ENCODE data around the gene FOXM1.

The FOXM1 gene

DNA sequence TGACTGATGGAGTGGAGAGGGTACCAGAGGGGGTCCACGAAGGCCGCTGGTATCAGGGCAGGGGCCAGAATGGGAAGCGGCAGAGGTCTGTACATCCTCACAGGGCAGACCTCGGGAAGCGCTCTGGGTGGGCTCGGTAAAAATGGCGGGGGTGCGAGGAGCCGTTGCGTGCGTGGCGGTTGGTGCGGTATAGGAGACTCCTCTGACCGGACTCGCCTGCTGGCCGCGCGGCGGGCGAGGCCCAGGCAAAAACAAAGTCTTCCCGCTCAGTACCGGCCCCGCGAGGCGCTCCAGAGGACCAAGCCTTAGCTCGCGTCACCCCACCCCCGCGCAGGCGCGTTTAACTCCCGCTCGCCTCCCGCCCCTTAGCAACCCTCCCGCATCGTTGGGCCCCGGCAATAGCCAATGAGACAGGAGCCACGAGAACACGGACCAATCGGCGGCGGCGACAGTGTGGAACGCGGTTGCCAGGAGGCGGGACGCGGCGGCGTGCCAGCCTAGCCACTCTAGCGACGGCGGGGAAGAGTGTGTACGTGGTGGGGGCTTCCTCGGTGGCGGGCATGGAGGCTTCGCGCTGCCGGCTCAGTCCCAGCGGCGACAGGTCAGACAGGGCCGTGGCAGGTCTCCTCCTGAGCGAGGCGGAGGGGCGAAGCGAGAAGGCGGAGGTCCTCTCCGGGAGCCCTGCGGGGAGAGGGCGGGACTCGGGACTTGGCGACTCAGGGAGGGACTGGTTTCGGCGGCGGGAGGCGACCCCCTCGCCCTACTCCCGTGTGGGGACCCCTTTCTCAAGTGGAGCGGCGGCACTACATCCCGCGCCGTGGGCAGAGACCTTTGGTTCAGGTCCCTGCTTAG is 13.6 kb upstream of the FOXM1 start, which contains the start of gene TULP3:
Gene TULP3 (plus strand): TSS at position 504 of the 852 bp plus-strand sequence. CDS start 57 bp downstream, at position 561.
- Histone ChIP-seq H2BK5ac (ENCODE audit: low read depth, low read length, poor library complexity, severe bottlenecking) (peak within 1 kb of the TSS; percentile 48), H3K4me3 (ENCODE audit: insufficient read depth in 1 of 2, low read depth in 1 of 2, low read length in 2 of 2) (peak within 1 kb of the TSS; percentile 95 to 97), H3K36me3 (ENCODE audit: control insufficient read depth in 1 of 2, insufficient read depth in 2 of 2, low read depth in 1 of 2, low read length in 2 of 2) (peaks cover 0 to 28% of the 10 kb centered on the region in 2 experiments), H3K79me1 (replicated peaks; ENCODE audit: low read length, poor library complexity, severe bottlenecking) (peaks cover 12% of the 10 kb centered on the region), H3K18ac (ENCODE audit: low read depth in 1 of 2, low read length in 2 of 2) (peak within 1 kb of the TSS; percentile 93 to 94), H2BK15ac (ENCODE audit: low read depth, poor library complexity, severe bottlenecking) (peak within 1 kb of the TSS; percentile 86), H2BK120ac (ENCODE audit: low read depth, low read length) (peak within 1 kb of the TSS; percentile 80), H3K27ac (ENCODE audit: low read length, poor library complexity, severe bottlenecking) (peak within 1 kb of the TSS; percentile 51), H3K4me2 (ENCODE audit: low read length, poor library complexity, severe bottlenecking) (peak within 1 kb of the TSS; percentile 75), H3K9me3 (ENCODE audit: control insufficient read depth, low read length) (no peaks in the 10 kb centered on the region), H4K91ac (ENCODE audit: low read length) (peak within 1 kb of the TSS; percentile 82), H3K14ac (ENCODE audit: low read length in 2 of 2) (peak within 1 kb of the TSS in 1 of 2 experiments; percentile 72), H3K9ac (ENCODE audit: low read length) (peak within 1 kb of the TSS; percentile 99), H3K23ac (ENCODE audit: low read length in 2 of 2) (peak within 1 kb of the TSS in 1 of 2 experiments; percentile 83), H2AFZ (ENCODE audit: low read depth, low read length) (peak within 1 kb of the TSS; percentile 91), H2BK12ac (ENCODE audit: low read length in 2 of 2) (peak within 1 kb of the TSS in 1 of 2 experiments; percentile 43), H2AK5ac (ENCODE audit: low read length, severe bottlenecking) (no peak within 1 kb of the TSS), H3K4me1 (ENCODE audit: control insufficient read depth, insufficient read depth, low read depth, low read length) (peaks cover 10% of the 10 kb centered on the region), H4K8ac (ENCODE audit: low read length) (peak within 1 kb of the TSS; percentile 93), H3K4ac (ENCODE audit: low read depth in 1 of 2, low read length in 2 of 2) (peak within 1 kb of the TSS; percentile 77 to 92), H3K27me3 (ENCODE audit: control insufficient read depth in 1 of 2, insufficient read depth in 1 of 2, low read length in 2 of 2) (no peaks in the 10 kb centered on the region)
- under 1% methylated on average over 55 of the region's 83 CpGs for WGBS
- DNase-seq: peak; percentile 98

DNA sequence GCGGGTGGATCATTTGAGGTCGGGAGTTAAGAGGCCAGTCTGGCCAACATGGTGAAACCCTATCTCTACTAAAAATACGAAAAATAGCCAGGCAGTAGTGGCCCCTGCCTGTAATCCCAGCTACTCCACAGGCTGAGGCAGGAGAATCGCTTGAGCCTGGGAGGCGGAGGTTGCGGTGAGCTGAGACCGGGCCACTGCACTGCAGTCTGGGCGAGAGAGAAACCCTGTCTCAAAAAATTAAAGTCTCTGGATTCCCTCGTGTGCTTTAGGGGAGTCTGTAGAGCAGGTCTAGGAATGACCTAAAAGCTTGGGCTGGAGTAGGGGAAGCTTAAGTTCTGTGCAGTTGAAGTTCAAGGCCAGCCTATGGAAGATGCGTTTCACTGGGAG is 13.0 kb upstream of the FOXM1 start:
- peaks cover 15% of the 10 kb centered on the region for H3K79me1 ChIP-seq (replicated peaks; ENCODE audit: low read length, poor library complexity, severe bottlenecking)
- H3K14ac ChIP-seq (ENCODE audit: low read length in 2 of 2): peak overlapping the region in 1 of 2 experiments; percentile 72
- peak overlapping the region; percentile 77 to 86 for H3K18ac ChIP-seq (ENCODE audit: low read depth in 1 of 2, low read length in 2 of 2)
- H4K91ac ChIP-seq (ENCODE audit: low read length): peak overlapping the region; percentile 82
- no peaks in the 10 kb centered on the region for H3K27me3 ChIP-seq (ENCODE audit: control insufficient read depth in 1 of 2, insufficient read depth in 1 of 2, low read length in 2 of 2)
- H2BK5ac ChIP-seq (ENCODE audit: low read depth, low read length, poor library complexity, severe bottlenecking): no peak overlapping the region
- peak overlapping the region; percentile 99 for H3K9ac ChIP-seq (ENCODE audit: low read length)
- no peak overlapping the region for H2AK5ac ChIP-seq (ENCODE audit: low read length, severe bottlenecking)
- no peak for DNase-seq
- H3K27ac ChIP-seq (ENCODE audit: low read length, poor library complexity, severe bottlenecking): no peak overlapping the region
- peak overlapping the region; percentile 12 for H2BK15ac ChIP-seq (ENCODE audit: low read depth, poor library complexity, severe bottlenecking)
- H3K4me2 ChIP-seq (ENCODE audit: low read length, poor library complexity, severe bottlenecking): peak overlapping the region; percentile 73
- WGBS: 73% methylated on average over 10 of the region's 10 CpGs
- peak overlapping the region in 1 of 2 experiments; percentile 95 for H3K4me3 ChIP-seq (ENCODE audit: insufficient read depth in 1 of 2, low read depth in 1 of 2, low read length in 2 of 2)
- no peak overlapping the region for H3K23ac ChIP-seq (ENCODE audit: low read length in 2 of 2)
- peak overlapping the region in 1 of 2 experiments; percentile 7 for H2BK12ac ChIP-seq (ENCODE audit: low read length in 2 of 2)
- peaks cover 0 to 30% of the 10 kb centered on the region in 2 experiments for H3K36me3 ChIP-seq (ENCODE audit: control insufficient read depth in 1 of 2, insufficient read depth in 2 of 2, low read depth in 1 of 2, low read length in 2 of 2)
- peak overlapping the region; percentile 48 for H2AFZ ChIP-seq (ENCODE audit: low read depth, low read length)
- H2BK120ac ChIP-seq (ENCODE audit: low read depth, low read length): no peak overlapping the region
- peak overlapping the region; percentile 93 for H4K8ac ChIP-seq (ENCODE audit: low read length)
- no peaks in the 10 kb centered on the region for H3K9me3 ChIP-seq (ENCODE audit: control insufficient read depth, low read length)
- H3K4me1 ChIP-seq (ENCODE audit: control insufficient read depth, insufficient read depth, low read depth, low read length): peaks cover 12% of the 10 kb centered on the region
- H3K4ac ChIP-seq (ENCODE audit: low read depth in 1 of 2, low read length in 2 of 2): peak overlapping the region; percentile 16 to 42

DNA sequence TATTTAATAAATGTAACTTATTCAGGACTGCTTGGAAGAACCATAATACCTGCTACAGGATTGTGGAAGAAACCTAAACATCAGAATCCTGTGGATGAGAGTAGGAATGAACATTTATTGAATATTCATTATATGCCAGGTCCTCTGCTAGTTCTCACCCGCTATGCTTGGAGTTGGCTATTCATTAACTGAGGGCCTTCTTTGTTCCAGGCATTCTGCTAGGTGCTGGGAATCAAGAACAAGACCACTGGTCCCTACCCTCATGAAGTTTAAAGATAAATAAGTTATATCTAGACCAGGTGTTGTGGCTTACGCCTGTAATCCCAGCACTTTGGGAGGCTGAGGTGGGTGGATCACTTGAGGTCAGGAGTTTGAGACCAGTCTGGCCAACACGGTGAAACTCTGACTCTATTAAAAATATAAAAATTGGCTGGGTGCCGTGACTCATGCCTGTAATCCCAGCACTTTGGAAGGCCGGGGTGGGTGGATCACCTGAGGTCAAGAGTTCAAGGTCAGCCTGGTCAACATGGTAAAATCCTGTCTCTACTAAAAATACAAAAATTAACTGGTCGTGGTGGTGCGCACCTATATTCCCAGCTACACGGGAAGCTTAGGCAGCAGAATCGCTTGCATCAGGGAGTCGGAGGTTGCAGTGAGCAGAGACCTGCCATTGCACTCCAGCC is 9.9 kb upstream of the FOXM1 start:
- no peak for DNase-seq
- Histone ChIP-seq H2BK5ac (ENCODE audit: low read depth, low read length, poor library complexity, severe bottlenecking) (no peak overlapping the region), H2BK12ac (ENCODE audit: low read length in 2 of 2) (no peak overlapping the region), H2AFZ (ENCODE audit: low read depth, low read length) (no peak overlapping the region), H2BK120ac (ENCODE audit: low read depth, low read length) (no peak overlapping the region), H3K4me2 (ENCODE audit: low read length, poor library complexity, severe bottlenecking) (no peak overlapping the region), H3K9me3 (ENCODE audit: control insufficient read depth, low read length) (no peaks in the 10 kb centered on the region), H3K23ac (ENCODE audit: low read length in 2 of 2) (no peak overlapping the region), H3K4me1 (ENCODE audit: control insufficient read depth, insufficient read depth, low read depth, low read length) (peaks cover 9% of the 10 kb centered on the region), H3K27me3 (ENCODE audit: control insufficient read depth in 1 of 2, insufficient read depth in 1 of 2, low read length in 2 of 2) (no peaks in the 10 kb centered on the region), H2AK5ac (ENCODE audit: low read length, severe bottlenecking) (no peak overlapping the region), H3K79me1 (replicated peaks; ENCODE audit: low read length, poor library complexity, severe bottlenecking) (peaks cover 22% of the 10 kb centered on the region), H3K36me3 (ENCODE audit: control insufficient read depth in 1 of 2, insufficient read depth in 2 of 2, low read depth in 1 of 2, low read length in 2 of 2) (peaks cover 0 to 34% of the 10 kb centered on the region in 2 experiments), H4K8ac (ENCODE audit: low read length) (no peak overlapping the region), H3K27ac (ENCODE audit: low read length, poor library complexity, severe bottlenecking) (no peak overlapping the region), H3K4me3 (ENCODE audit: insufficient read depth in 1 of 2, low read depth in 1 of 2, low read length in 2 of 2) (no peak overlapping the region), H3K4ac (ENCODE audit: low read depth in 1 of 2, low read length in 2 of 2) (no peak overlapping the region), H4K91ac (ENCODE audit: low read length) (no peak overlapping the region), H2BK15ac (ENCODE audit: low read depth, poor library complexity, severe bottlenecking) (no peak overlapping the region), H3K9ac (ENCODE audit: low read length) (no peak overlapping the region), H3K14ac (ENCODE audit: low read length in 2 of 2) (no peak overlapping the region), H3K18ac (ENCODE audit: low read depth in 1 of 2, low read length in 2 of 2) (no peak overlapping the region)
- 95% methylated on average over 10 of the region's 10 CpGs for WGBS

DNA sequence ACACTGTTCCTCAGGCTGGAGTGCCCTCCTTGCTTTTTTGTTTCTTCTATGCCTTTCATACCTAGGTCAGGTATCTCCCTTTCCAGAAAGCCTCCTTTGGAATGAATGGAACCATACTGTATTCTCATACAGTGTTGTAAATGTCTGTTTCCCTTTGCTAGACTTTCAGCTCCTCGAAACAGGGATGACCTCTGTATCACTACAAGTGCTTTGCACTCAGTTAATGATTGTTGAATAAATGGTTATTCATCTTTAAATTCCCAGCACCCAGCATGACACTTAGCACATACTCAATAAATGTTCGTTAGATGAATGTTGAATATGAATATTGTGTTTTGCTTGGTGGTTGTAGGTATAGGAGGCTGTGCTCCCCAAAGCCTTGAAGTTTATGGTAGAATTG is 7.8 kb upstream of the FOXM1 start:
- no peak overlapping the region for H2AFZ ChIP-seq (ENCODE audit: low read depth, low read length)
- H3K4me3 ChIP-seq (ENCODE audit: insufficient read depth in 1 of 2, low read depth in 1 of 2, low read length in 2 of 2): no peak overlapping the region
- H2BK15ac ChIP-seq (ENCODE audit: low read depth, poor library complexity, severe bottlenecking): no peak overlapping the region
- no peak for DNase-seq
- no peak overlapping the region for H3K23ac ChIP-seq (ENCODE audit: low read length in 2 of 2)
- no peak overlapping the region for H4K91ac ChIP-seq (ENCODE audit: low read length)
- peaks cover 23% of the 10 kb centered on the region for H3K79me1 ChIP-seq (replicated peaks; ENCODE audit: low read length, poor library complexity, severe bottlenecking)
- H3K4me2 ChIP-seq (ENCODE audit: low read length, poor library complexity, severe bottlenecking): no peak overlapping the region
- H2BK5ac ChIP-seq (ENCODE audit: low read depth, low read length, poor library complexity, severe bottlenecking): no peak overlapping the region
- H3K4me1 ChIP-seq (ENCODE audit: control insufficient read depth, insufficient read depth, low read depth, low read length): peaks cover 3% of the 10 kb centered on the region
- no peaks in the 10 kb centered on the region for H3K27me3 ChIP-seq (ENCODE audit: control insufficient read depth in 1 of 2, insufficient read depth in 1 of 2, low read length in 2 of 2)
- H2BK12ac ChIP-seq (ENCODE audit: low read length in 2 of 2): no peak overlapping the region
- H3K14ac ChIP-seq (ENCODE audit: low read length in 2 of 2): no peak overlapping the region
- H4K8ac ChIP-seq (ENCODE audit: low read length): no peak overlapping the region
- no peak overlapping the region for H2BK120ac ChIP-seq (ENCODE audit: low read depth, low read length)
- H3K36me3 ChIP-seq (ENCODE audit: control insufficient read depth in 1 of 2, insufficient read depth in 2 of 2, low read depth in 1 of 2, low read length in 2 of 2): peaks cover 0 to 35% of the 10 kb centered on the region in 2 experiments
- WGBS: 87% methylated on average over 1 of the region's 2 CpGs
- H3K27ac ChIP-seq (ENCODE audit: low read length, poor library complexity, severe bottlenecking): peak overlapping the region; percentile 10
- no peak overlapping the region for H3K9ac ChIP-seq (ENCODE audit: low read length)
- no peak overlapping the region for H3K18ac ChIP-seq (ENCODE audit: low read depth in 1 of 2, low read length in 2 of 2)
- H3K4ac ChIP-seq (ENCODE audit: low read depth in 1 of 2, low read length in 2 of 2): no peak overlapping the region
- H3K9me3 ChIP-seq (ENCODE audit: control insufficient read depth, low read length): no peaks in the 10 kb centered on the region
- H2AK5ac ChIP-seq (ENCODE audit: low read length, severe bottlenecking): no peak overlapping the region

All from mesenchymal stem cell (in vitro differentiated cells and primary cell).